ENCODE results near the gene PRKX. TPM values are rescaled to one million over a fixed set of nuclear protein-coding genes. Genes with fewer than 3 reads are reported as not detected.
A peak's percentile ranks its signal among the peaks of the same experiment; 100 is the strongest.
"Not testable (repeated sequence)": the region's sequence is repeated elsewhere in the genome, so short reads cannot be mapped to it uniquely, and the experiment has no call there.

PRKX gene
- total RNA-seq, 1 experiment from 2014 or later: 35.3 TPM

GRCh38 chrX:3655181-3655580 is 58.3 kb downstream of the PRKX start:
- H3K9me3 Mint-ChIP-seq (ENCODE audit: unreplicated experiment): no peaks in the 10 kb centered on the region
- peaks cover 29% of the 10 kb centered on the region for H3K36me3 Mint-ChIP-seq (ENCODE audit: insufficient read depth, unreplicated experiment)
- ChIA-PET POLR2A (no interaction called here), CTCF (interaction anchor here (0.6 to 1.2 kb wide), 3 partner anchors 18 to 157 kb away, joined by 3 to 7 read pairs (median 3); no protein-coding TSS in a partner anchor)
- no peak for TF ChIP-seq CTCF (IDR thresholded peaks at IDR 0.05; ENCODE audit: unreplicated experiment)
- intact Hi-C loops (cut with micrococcal nuclease): loop anchor here (10.0 kb wide), 1 partner anchor 140 kb away; no protein-coding TSS in a partner anchor
- H3K4me3 Mint-ChIP-seq (ENCODE audit: unreplicated experiment): no peak overlapping the region
- H3K27ac Mint-ChIP-seq (ENCODE audit: low read depth, unreplicated experiment): no peak overlapping the region
- no peaks in the 10 kb centered on the region for H3K27me3 Mint-ChIP-seq (ENCODE audit: insufficient read depth, unreplicated experiment)
- BruUV-seq (replicated peaks): no TSS peak
- no peak for DNase-seq (ENCODE audit: unreplicated experiment)
- H3K4me1 Mint-ChIP-seq (ENCODE audit: insufficient read depth, unreplicated experiment): no peaks in the 10 kb centered on the region

- intact Hi-C loops (cut with micrococcal nuclease): loop anchor here (5.0 to 10.0 kb wide), 2 partner anchors 59 to 142 kb away; partner anchors contain the start of gene PRKX
- Mint-ChIP-seq H3K36me3 (ENCODE audit: insufficient read depth, unreplicated experiment) (peaks cover 41% of the 10 kb centered on the region), H3K27me3 (ENCODE audit: insufficient read depth, unreplicated experiment) (no peaks in the 10 kb centered on the region), H3K4me3 (ENCODE audit: unreplicated experiment) (no peak overlapping the region), H3K4me1 (ENCODE audit: insufficient read depth, unreplicated experiment) (no peaks in the 10 kb centered on the region), H3K9me3 (ENCODE audit: unreplicated experiment) (no peaks in the 10 kb centered on the region), H3K27ac (ENCODE audit: low read depth, unreplicated experiment) (no peak overlapping the region)
- ChIA-PET CTCF (interaction anchor here (0.7 to 1.0 kb wide), 2 partner anchors 10 to 159 kb away, joined by 5 to 6 read pairs; no protein-coding TSS in a partner anchor), POLR2A (no interaction called here)
- TF ChIP-seq CTCF (IDR thresholded peaks at IDR 0.05; ENCODE audit: unreplicated experiment): no peak
- no TSS peak for BruUV-seq (replicated peaks)
- DNase-seq (ENCODE audit: unreplicated experiment): no peak
Observed at GRCh38 chrX:3653111-3653510, 60.3 kb downstream of the PRKX start.

- Mint-ChIP-seq H3K4me1 (ENCODE audit: insufficient read depth, unreplicated experiment) (no peaks in the 10 kb centered on the region), H3K27ac (ENCODE audit: low read depth, unreplicated experiment) (no peak overlapping the region), H3K27me3 (ENCODE audit: insufficient read depth, unreplicated experiment) (no peaks in the 10 kb centered on the region), H3K9me3 (ENCODE audit: unreplicated experiment) (no peaks in the 10 kb centered on the region), H3K4me3 (ENCODE audit: unreplicated experiment) (no peak overlapping the region), H3K36me3 (ENCODE audit: insufficient read depth, unreplicated experiment) (peaks cover 44% of the 10 kb centered on the region)
- DNase-seq (ENCODE audit: unreplicated experiment): peak; percentile 35
- POLR2A ChIA-PET: no interaction called here
- intact Hi-C loops (cut with micrococcal nuclease): loop anchor here (1.0 to 10.0 kb wide), 3 partner anchors 61 to 161 kb away; partner anchors contain the start of gene PRKX
- no TSS peak for BruUV-seq (replicated peaks)
- TF ChIP-seq CTCF (IDR thresholded peaks at IDR 0.05; ENCODE audit: unreplicated experiment): peak; percentile 56
- CTCF ChIA-PET: interaction anchor here (0.6 to 2.3 kb wide), 16 partner anchors 9 to 247 kb away, joined by 3 to 13 read pairs (median 4); no protein-coding TSS in a partner anchor
Observed at GRCh38 chrX:3651277-3651676, 62.2 kb downstream of the PRKX start.

GRCh38 chrX:3648084-3648483 is 65.4 kb downstream of the PRKX start:
- H3K27ac Mint-ChIP-seq (ENCODE audit: low read depth, unreplicated experiment): peak overlapping the region; percentile 42
- H3K9me3 Mint-ChIP-seq (ENCODE audit: unreplicated experiment): no peaks in the 10 kb centered on the region
- no peaks in the 10 kb centered on the region for H3K4me1 Mint-ChIP-seq (ENCODE audit: insufficient read depth, unreplicated experiment)
- POLR2A ChIA-PET: no interaction called here
- no peaks in the 10 kb centered on the region for H3K27me3 Mint-ChIP-seq (ENCODE audit: insufficient read depth, unreplicated experiment)
- H3K4me3 Mint-ChIP-seq (ENCODE audit: unreplicated experiment): no peak overlapping the region
- BruUV-seq (replicated peaks): no TSS peak
- no peak for DNase-seq (ENCODE audit: unreplicated experiment)
- peaks cover 64% of the 10 kb centered on the region for H3K36me3 Mint-ChIP-seq (ENCODE audit: insufficient read depth, unreplicated experiment)
- no peak for TF ChIP-seq CTCF (IDR thresholded peaks at IDR 0.05; ENCODE audit: unreplicated experiment)
- CTCF ChIA-PET: interaction anchor here (0.5 to 1.7 kb wide), 6 partner anchors 11 to 437 kb away, joined by 3 to 4 read pairs (median 3); no protein-coding TSS in a partner anchor
- intact Hi-C loops (cut with micrococcal nuclease): no loop called here

- H3K9me3 Mint-ChIP-seq (ENCODE audit: unreplicated experiment); BruUV-seq (replicated peaks); H3K27ac Mint-ChIP-seq (ENCODE audit: low read depth, unreplicated experiment); H3K4me3 Mint-ChIP-seq (ENCODE audit: unreplicated experiment); H3K4me1 Mint-ChIP-seq (ENCODE audit: insufficient read depth, unreplicated experiment); H3K27me3 Mint-ChIP-seq (ENCODE audit: insufficient read depth, unreplicated experiment); POLR2A ChIA-PET: not testable (repeated sequence)
- intact Hi-C loops (cut with micrococcal nuclease): loop anchor here (2.0 kb wide), 1 partner anchor 91 kb away; no protein-coding TSS in a partner anchor
- CTCF ChIA-PET: interaction anchor here (0.5 to 1.2 kb wide), 2 partner anchors 10 to 92 kb away, joined by 3 to 4 read pairs; no protein-coding TSS in a partner anchor
- peak; percentile 50 for DNase-seq (ENCODE audit: unreplicated experiment)
- peaks cover 38% of the 10 kb centered on the region for H3K36me3 Mint-ChIP-seq (ENCODE audit: insufficient read depth, unreplicated experiment)
Observed at GRCh38 chrX:3639858-3640631, 73.4 kb downstream of the PRKX start.

All from MCF 10A (cell line).